Progenitor cell of endocrine pancreas (in vitro differentiated cells): ENCODE measurements around the gene FANK1. TPM values are rescaled to one million over a fixed set of nuclear protein-coding genes. Genes with fewer than 3 reads are reported as not detected.

Experiments
- DNase-seq: peaks from one replicate; pipeline ENCODE4 v3.0.0; 2021; ENCODE audit warnings: low spot score; ENCODE audit not compliant: unreplicated experiment
- H3K27ac Mint-ChIP-seq: 2 replicates; pipeline ENCODE4 v1.8.0; 2021; ENCODE audit warnings: mild to moderate bottlenecking, moderate library complexity, mixed read lengths
- H3K27me3 Mint-ChIP-seq: 2 replicates; pipeline ENCODE4 v1.8.0; 2021; ENCODE audit warnings: mixed read lengths
- H3K36me3 Mint-ChIP-seq: 2 replicates; pipeline ENCODE4 v1.8.0; 2022; ENCODE audit warnings: mixed read lengths; ENCODE audit not compliant: insufficient read depth
- H3K4me1 Mint-ChIP-seq: 2 replicates; pipeline ENCODE4 v1.8.0; 2021; ENCODE audit warnings: low read depth, mixed read lengths
- H3K4me3 Mint-ChIP-seq: 2 replicates; pipeline ENCODE4 v1.8.0; 2021; ENCODE audit warnings: low read depth, mild to moderate bottlenecking, moderate library complexity, mixed read lengths
- H3K9me3 Mint-ChIP-seq: 2 replicates; pipeline ENCODE4 v1.8.0; 2021; ENCODE audit warnings: low read depth, mixed read lengths
- CTCF ChIP-seq: fragments of 200-600 bp; sonication (generic); IDR thresholded peaks from one replicate; pipeline ENCODE4 v1.5.0; 2021; ENCODE audit warnings: antibody characterized with exemption, mild to moderate bottlenecking; ENCODE audit not compliant: unreplicated experiment
- total RNA-seq: library from RNA; stranded (reverse); gene quantifications from 2 replicates; pipeline ENCODE4 v1.2.1, GENCODE V29; 2021

Gene FANK1
- total RNA-seq, 1 donor from 2014 or later = 3.2 TPM

- H3K4me3 Mint-ChIP-seq = no peak overlapping the region
- TF ChIP-seq CTCF = no peak
- H3K27ac Mint-ChIP-seq = no peak overlapping the region
Observed at GRCh38 chr10:125985557-125986240, 89.3 kb downstream of the FANK1 start.

GRCh38 chr10:125989791-125990190 lies 93.4 kb downstream of the FANK1 start:
- Mint-ChIP-seq H3K4me1 (peaks cover 4% of the 10 kb centered on the region), H3K9me3 (peaks cover 3% of the 10 kb centered on the region), H3K27ac (no peak overlapping the region), H3K27me3 (peaks cover 14% of the 10 kb centered on the region), H3K36me3 (peaks cover 3% of the 10 kb centered on the region), H3K4me3 (no peak overlapping the region)
- no peak for DNase-seq
- no peak for TF ChIP-seq CTCF

More at GRCh38 chr10:125985557-125986240, 89.3 kb downstream of the FANK1 start:
- Mint-ChIP-seq H3K36me3 (peaks cover 3% of the 10 kb centered on the region), H3K27me3 (peaks cover 17% of the 10 kb centered on the region), H3K9me3 (peaks cover 3% of the 10 kb centered on the region), H3K4me1 (peaks cover 4% of the 10 kb centered on the region)
- no peak for DNase-seq

GRCh38 chr10:125990974-125991373 lies 94.6 kb downstream of the FANK1 start:
- Mint-ChIP-seq H3K4me3 (no peak overlapping the region), H3K9me3 (peaks cover 3% of the 10 kb centered on the region), H3K27ac (peak overlapping the region; percentile 45), H3K27me3 (peaks cover 22% of the 10 kb centered on the region), H3K4me1 (peaks cover 4% of the 10 kb centered on the region), H3K36me3 (peaks cover 3% of the 10 kb centered on the region)
- no peak for TF ChIP-seq CTCF
- no peak for DNase-seq

GRCh38 chr10:125991392-125991791 lies 95.0 kb downstream of the FANK1 start:
- peaks cover 3% of the 10 kb centered on the region for H3K9me3 Mint-ChIP-seq
- H3K27ac Mint-ChIP-seq = no peak overlapping the region
- no peak for TF ChIP-seq CTCF
- H3K27me3 Mint-ChIP-seq = peaks cover 20% of the 10 kb centered on the region
- no peak overlapping the region for H3K4me3 Mint-ChIP-seq
- H3K36me3 Mint-ChIP-seq = peaks cover 3% of the 10 kb centered on the region
- peaks cover 4% of the 10 kb centered on the region for H3K4me1 Mint-ChIP-seq
- no peak for DNase-seq

- no peak overlapping the region for H3K4me3 Mint-ChIP-seq
- H3K36me3 Mint-ChIP-seq = peaks cover 3% of the 10 kb centered on the region
- H3K27ac Mint-ChIP-seq = no peak overlapping the region
- H3K9me3 Mint-ChIP-seq = peaks cover 3% of the 10 kb centered on the region
- H3K27me3 Mint-ChIP-seq = peaks cover 20% of the 10 kb centered on the region
- no peak for TF ChIP-seq CTCF
- H3K4me1 Mint-ChIP-seq = peaks cover 4% of the 10 kb centered on the region
- no peak for DNase-seq
Observed at GRCh38 chr10:125992254-125992653, 95.9 kb downstream of the FANK1 start.
